Liver (tissue), 9 donors: ENCODE measurements around the gene FBXO10. TPM values are rescaled to one million over a fixed set of nuclear protein-coding genes. Genes with fewer than 3 reads are reported as not detected.

Experiments
- DNase-seq: peaks from one replicate; pipeline ENCODE4 v3.0.0-alpha.2; 2017; ENCODE audit warnings: low spot score
- H3K27ac ChIP-seq, 2 donors: one replicate each; pipeline ENCODE4 v1.7.0; 2013; ENCODE audit warnings: inconsistent platforms in 2 of 2, low read length in 2 of 2, control low read depth in 1 of 2, low read depth in 1 of 2, mild to moderate bottlenecking in 1 of 2
- H3K27me3 ChIP-seq, 4 donors: one replicate each; pipeline versions ENCODE4 v1.6.1 to v1.7.0; 2013; ENCODE audit warnings: low read length in 3 of 4, inconsistent platforms in 1 of 4, mild to moderate bottlenecking in 1 of 4, moderate library complexity in 1 of 4; ENCODE audit not compliant: control insufficient read depth in 4 of 4, insufficient read depth in 4 of 4
- H3K36me3 ChIP-seq, 4 donors: one replicate each; pipeline versions ENCODE4 v1.6.1 to v1.7.0; 2013; ENCODE audit warnings: low read length in 3 of 4, mild to moderate bottlenecking in 3 of 4, low read depth in 1 of 4, moderate library complexity in 1 of 4; ENCODE audit not compliant: control insufficient read depth in 4 of 4, insufficient read depth in 3 of 4
- H3K4me1 ChIP-seq, 4 donors: one replicate each; pipeline versions ENCODE4 v1.6.1 to v1.7.0; 2013; ENCODE audit warnings: low read length in 3 of 4, mild to moderate bottlenecking in 3 of 4, moderate library complexity in 1 of 4; ENCODE audit not compliant: control insufficient read depth in 4 of 4, insufficient read depth in 4 of 4
- H3K4me3 ChIP-seq, 3 donors: one replicate each; pipeline versions ENCODE4 v1.6.1 to v1.7.0; 2013; ENCODE audit warnings: low read length in 3 of 3, control low read depth in 1 of 3, low read depth in 1 of 3, mild to moderate bottlenecking in 1 of 3
- H3K9ac ChIP-seq, 2 donors: one replicate each; pipeline ENCODE4 v1.7.0; 2013; ENCODE audit warnings: low read length in 2 of 2, mild to moderate bottlenecking in 2 of 2, moderate library complexity in 2 of 2, control low read depth in 1 of 2, low read depth in 1 of 2
- H3K9me3 ChIP-seq, 4 donors: one replicate each; pipeline versions ENCODE4 v1.6.1 to v1.7.0; 2013; ENCODE audit warnings: low read length in 3 of 4; ENCODE audit not compliant: control insufficient read depth in 4 of 4
- ATF3 ChIP-seq: IDR thresholded peaks from 2 replicates; pipeline ENCODE4 v1.6.1; 2016; ENCODE audit warnings: antibody characterized with exemption
- CTCF ChIP-seq: fragments of 150-350 bp; IDR thresholded peaks from 2 replicates; pipeline ENCODE4 v1.5.1; 2017; ENCODE audit warnings: improper control_type of control experiment, low read depth, low read length; ENCODE audit not compliant: missing input control
- EGR1 ChIP-seq, 2 donors: IDR thresholded peaks; 2 replicates each; pipeline ENCODE4 v1.6.1; 2016 to 2018; ENCODE audit warnings: antibody characterized with exemption in 2 of 2, low read depth in 2 of 2
- FOXA1 ChIP-seq: IDR thresholded peaks from 2 replicates; pipeline ENCODE4 v1.6.1; 2016; ENCODE audit warnings: antibody characterized with exemption
- FOXA2 ChIP-seq: IDR thresholded peaks from 2 replicates; pipeline ENCODE4 v1.6.1; 2016; ENCODE audit warnings: antibody characterized with exemption
- GABPA ChIP-seq, 2 donors: IDR thresholded peaks in 1 of 2; conservative IDR thresholded peaks in 1 of 2; 2 replicates each; pipeline ENCODE4 v1.6.1; 2016; ENCODE audit warnings: antibody characterized with exemption in 2 of 2, mild to moderate bottlenecking in 1 of 2, moderate library complexity in 1 of 2
- HNF4A ChIP-seq, 2 donors: conservative IDR thresholded peaks; 2 replicates each; pipeline ENCODE4 v1.6.1; 2016; ENCODE audit warnings: antibody characterized with exemption in 2 of 2, mild to moderate bottlenecking in 2 of 2
- HNF4G ChIP-seq: IDR thresholded peaks from 2 replicates; pipeline ENCODE4 v1.6.1; 2016; ENCODE audit warnings: antibody characterized with exemption
- JUND ChIP-seq, 2 donors: IDR thresholded peaks; 2 replicates each; pipeline ENCODE4 v1.6.1; 2016; ENCODE audit warnings: antibody characterized with exemption in 2 of 2
- MAX ChIP-seq: IDR thresholded peaks from 2 replicates; pipeline ENCODE4 v1.6.1; 2016; ENCODE audit warnings: antibody characterized with exemption
- NR2F2 ChIP-seq: IDR thresholded peaks from 2 replicates; pipeline ENCODE4 v1.6.1; 2016; ENCODE audit warnings: antibody characterized with exemption
- RAD21 ChIP-seq, 2 donors: IDR thresholded peaks; 2 replicates each; pipeline ENCODE4 v1.6.1; 2016; ENCODE audit warnings: antibody characterized with exemption in 2 of 2, mild to moderate bottlenecking in 2 of 2
- REST ChIP-seq: IDR thresholded peaks from 2 replicates; pipeline ENCODE4 v1.6.1; 2016; ENCODE audit warnings: antibody characterized with exemption, mild to moderate bottlenecking
- RXRA ChIP-seq, 2 donors: IDR thresholded peaks; 2 replicates each; pipeline ENCODE4 v1.6.1; 2017 to 2018; ENCODE audit warnings: antibody characterized with exemption in 2 of 2, mild to moderate bottlenecking in 1 of 2
- SP1 ChIP-seq: IDR thresholded peaks from 2 replicates; pipeline ENCODE4 v1.6.1; 2018; ENCODE audit warnings: antibody characterized with exemption, mild to moderate bottlenecking
- TAF1 ChIP-seq: conservative IDR thresholded peaks from 2 replicates; pipeline ENCODE4 v1.6.1; 2016; ENCODE audit warnings: antibody characterized with exemption, mild to moderate bottlenecking
- YY1 ChIP-seq: IDR thresholded peaks from 2 replicates; pipeline ENCODE4 v1.6.1; 2016; ENCODE audit warnings: antibody characterized with exemption, mild to moderate bottlenecking
- ZBTB33 ChIP-seq: IDR thresholded peaks from 2 replicates; pipeline ENCODE4 v1.6.1; 2016; ENCODE audit warnings: antibody characterized with exemption
- WGBS: extraction: QIAGEN DNeasy Blood & Tissue Kit; methylation state at CpG from one replicate; pipeline ENCODE4 v1.1.7; 2013; 5-methylcytosine and 5-hydroxymethylcytosine counted together
- polyA plus RNA-seq, 2 donors: library from polyadenylated mRNA; stranded (reverse) in 1 of 2; unstranded in 1 of 2; fragments of 200-250 nt in 1 of 2; fragments of >200 nt in 1 of 2; fragmentation: Nextera tagmentation in 1 of 2; extraction: Ambion mirVana in 1 of 2; gene quantifications; one replicate each; pipeline versions ENCODE4 v1.2.1 to v1.2.3, GENCODE V29; 2013 to 2015
- total RNA-seq, 2 donors: library from RNA; depleted of rRNA; stranded (reverse); fragments of >200 nt; gene quantifications; one replicate each; pipeline ENCODE4 v1.2.3, GENCODE V29; 2014
- donor health status: healthy.
- donor health status: healthy.
- donor health status: healthy.
- donor health status: healthy.
- donor health status: healthy.

FBXO10 gene
- total and polyA plus RNA-seq, 4 donors: 1.3 to 5.5 (median 4.1) TPM

GRCh38 chr9:37620396-37620795, 44.2 kb upstream of the FBXO10 start (continued):
- TF ChIP-seq MAX (no peak), CTCF (no peak), JUND (IDR thresholded peaks at IDR 0.05) (no peak)

- Histone ChIP-seq H3K27ac (no peak overlapping the region), H3K4me3 (no peak overlapping the region), H3K27me3 (no peaks in the 10 kb centered on the region), H3K9ac (no peak overlapping the region), H3K9me3 (no peaks in the 10 kb centered on the region), H3K4me1 (no peaks in the 10 kb centered on the region), H3K36me3 (no peaks in the 10 kb centered on the region)
- TF ChIP-seq RAD21 (IDR thresholded peaks at IDR 0.05) (no peak), FOXA2 (no peak), EGR1 (IDR thresholded peaks at IDR 0.05; ENCODE audit: low read depth in 2 of 2) (no peak), YY1 (no peak), MAX (no peak), HNF4G (no peak), RXRA (IDR thresholded peaks at IDR 0.05) (no peak), SP1 (no peak), ZBTB33 (no peak), CTCF (no peak), HNF4A (conservative IDR thresholded peaks at IDR 0.05) (no peak), TAF1 (no peak), NR2F2 (no peak), REST (no peak), ATF3 (no peak), JUND (IDR thresholded peaks at IDR 0.05) (no peak), FOXA1 (no peak), GABPA (IDR thresholded peaks at IDR 0.05 in 1 of 2, conservative IDR thresholded peaks at IDR 0.05 in 1 of 2) (no peak)
- no peak for DNase-seq
- WGBS: 92% methylated on average over 3 of the region's 3 CpGs
Measured at GRCh38 chr9:37619806-37620205, 43.6 kb upstream of the FBXO10 start.
